H1 (cell line): ENCODE measurements around the gene MYO1G. TPM values are rescaled to one million over a fixed set of nuclear protein-coding genes. Genes with fewer than 3 reads are reported as not detected.

Experiments
- CTCF ChIA-PET: fragments of 300-600 bp; sonication (Branson Sonifier 250); formaldehyde crosslinking; loops from one replicate; lab custom pipeline; 2021; ENCODE audit not compliant: partially characterized antibody; lab: Charles Lee
- POLR2A ChIA-PET: fragments of 300-600 bp; sonication (Branson Sonifier 250); formaldehyde crosslinking; loops from one replicate; lab custom pipeline; 2021; ENCODE audit warnings: inconsistent platforms; ENCODE audit not compliant: partially characterized antibody; lab: Charles Lee
- DNase-seq, 2 experiments: peaks; one replicate each; pipeline versions ENCODE4 v3.0.0 to v3.0.0-alpha.2; 2010 to 2022; ENCODE audit warnings: low spot score in 2 of 2, low read depth in 1 of 2, mixed read lengths in 1 of 2
- FAIRE-seq: peaks from 2 replicates; lab custom pipeline; 2011; peaks lifted over from hg19 to GRCh38; lab: Jason Lieb, UNC
- H2AFZ ChIP-seq: 2 replicates; pipeline ENCODE4 v1.8.1; 2012; ENCODE audit warnings: low read length, inconsistent platforms
- H2AK5ac ChIP-seq: 2 replicates; pipeline ENCODE4 v1.6.1; 2013; ENCODE audit warnings: low read depth, low read length
- H2BK120ac ChIP-seq: replicated peaks from 2 replicates; pipeline ENCODE3; 2013; ENCODE audit warnings: low read depth, low read length, inconsistent platforms
- H2BK12ac ChIP-seq: 2 replicates; pipeline ENCODE4 v1.6.1; 2013; ENCODE audit warnings: low read depth, low read length
- H2BK15ac ChIP-seq: 2 replicates; pipeline ENCODE4 v1.6.1; 2013; ENCODE audit warnings: low read length
- H2BK20ac ChIP-seq: 2 replicates; pipeline ENCODE4 v1.6.1; 2013; ENCODE audit warnings: low read length
- H2BK5ac ChIP-seq: 2 replicates; pipeline ENCODE4 v1.6.1; 2013; ENCODE audit warnings: low read depth, low read length
- H3K14ac ChIP-seq: 2 replicates; pipeline ENCODE4 v1.6.1; 2013; ENCODE audit warnings: inconsistent platforms; ENCODE audit not compliant: insufficient read length
- H3K18ac ChIP-seq: 2 replicates; pipeline ENCODE4 v1.6.1; 2013; ENCODE audit warnings: low read length; ENCODE audit errors: extremely low read depth
- H3K23ac ChIP-seq: 2 replicates; pipeline ENCODE4 v1.6.1; 2013; ENCODE audit warnings: inconsistent platforms; ENCODE audit not compliant: insufficient read length
- H3K23me2 ChIP-seq: 2 replicates; pipeline ENCODE4 v1.6.1; 2013; ENCODE audit warnings: low read depth, low read length
- H3K27ac ChIP-seq: 2 replicates; pipeline ENCODE4 v1.6.1; 2011; ENCODE audit warnings: low read depth, low read length, inconsistent platforms
- H3K27me3 ChIP-seq, 4 experiments: replicated peaks in 1 of 4; 1 replicate in 1 of 4; 2 replicates in 3 of 4; pipeline versions ENCODE4 v1.6.1 to v1.8.1; 2011 to 2013; ENCODE audit warnings: low read length in 3 of 4, mild to moderate bottlenecking in 3 of 4, inconsistent platforms in 2 of 4, mixed read lengths in 2 of 4, moderate library complexity in 1 of 4; ENCODE audit not compliant: control insufficient read depth in 3 of 4, insufficient read depth in 3 of 4; ENCODE audit errors: extremely low read depth in 1 of 4
- H3K36me3 ChIP-seq, 4 experiments: 2 replicates each; pipeline versions ENCODE4 v1.6.1 to v1.8.1; 2011 to 2013; ENCODE audit warnings: mild to moderate bottlenecking in 4 of 4, low read length in 3 of 4, moderate library complexity in 2 of 4, control low read depth in 1 of 4, inconsistent platforms in 1 of 4; ENCODE audit not compliant: insufficient read depth in 4 of 4, control insufficient read depth in 2 of 4
- H3K4ac ChIP-seq: replicated peaks from 2 replicates; pipeline ENCODE3; 2013; ENCODE audit warnings: low read length, low read depth, mixed read lengths, inconsistent platforms; ENCODE audit not compliant: insufficient read length
- H3K4me1 ChIP-seq, 4 experiments: replicated peaks in 1 of 4; 1 replicate in 1 of 4; 2 replicates in 3 of 4; pipeline versions ENCODE4 v1.6.1 to v1.8.1; 2011 to 2013; ENCODE audit warnings: low read length in 3 of 4, inconsistent platforms in 2 of 4, mixed read lengths in 1 of 4; ENCODE audit not compliant: insufficient read depth in 4 of 4, control insufficient read depth in 3 of 4
- H3K4me2 ChIP-seq, 2 experiments: 2 replicates each; pipeline versions ENCODE4 v1.6.1 to v1.8.1; 2011 to 2013; ENCODE audit warnings: low read depth in 2 of 2, low read length in 2 of 2, control low read depth in 1 of 2, inconsistent platforms in 1 of 2, mild to moderate bottlenecking in 1 of 2; ENCODE audit not compliant: insufficient read depth in 1 of 2
- H3K4me3 ChIP-seq, 4 experiments: fragments of 200-600, 300-600 bp in 1 of 4; sonication (generic), shearing (Covaris generic), sonication (Bioruptor Twin) in 1 of 4; 2 replicates each; pipeline versions ENCODE4 v1.5.1 to v1.8.1; 2011 to 2016; ENCODE audit warnings: low read length in 4 of 4, low read depth in 3 of 4, control low read depth in 2 of 4, inconsistent platforms in 2 of 4, mild to moderate bottlenecking in 2 of 4, mixed read lengths in 1 of 4, moderate library complexity in 1 of 4; ENCODE audit not compliant: insufficient read depth in 2 of 4; ENCODE audit errors: extremely low read depth in 1 of 4
- H3K56ac ChIP-seq: replicated peaks from 2 replicates; pipeline ENCODE3; 2013; ENCODE audit warnings: low read depth, mild to moderate bottlenecking, mixed read lengths, low read length, inconsistent platforms; ENCODE audit not compliant: insufficient read length
- H3K79me1 ChIP-seq: 2 replicates; pipeline ENCODE4 v1.6.1; 2013; ENCODE audit warnings: low read depth, low read length, control low read depth
- H3K79me2 ChIP-seq, 2 experiments: 2 replicates each; pipeline versions ENCODE4 v1.6.1 to v1.8.1; 2012 to 2013; ENCODE audit warnings: low read length in 2 of 2, mild to moderate bottlenecking in 2 of 2, inconsistent platforms in 1 of 2; ENCODE audit not compliant: insufficient read depth in 2 of 2, control insufficient read depth in 1 of 2
- H3K9ac ChIP-seq, 4 experiments: replicated peaks in 1 of 4; 1 replicate in 1 of 4; 2 replicates in 3 of 4; pipeline versions ENCODE4 v1.6.1 to v1.8.1; 2011 to 2013; ENCODE audit warnings: low read depth in 3 of 4, low read length in 3 of 4, control low read depth in 2 of 4, mild to moderate bottlenecking in 2 of 4, moderate library complexity in 2 of 4, inconsistent platforms in 1 of 4; ENCODE audit errors: extremely low read depth in 1 of 4
- H3K9me3 ChIP-seq, 2 experiments: 2 replicates each; pipeline versions ENCODE4 v1.6.1 to v1.8.1; 2012 to 2013; ENCODE audit warnings: mild to moderate bottlenecking in 2 of 2, moderate library complexity in 2 of 2, control low read depth in 1 of 2, inconsistent platforms in 1 of 2, low read depth in 1 of 2, low read length in 1 of 2, mixed read lengths in 1 of 2; ENCODE audit not compliant: insufficient read depth in 2 of 2
- H4K20me1 ChIP-seq, 2 experiments: replicated peaks in 1 of 2; 2 replicates each; pipeline versions ENCODE3 to v1.8.1; 2011 to 2013; ENCODE audit warnings: inconsistent platforms in 2 of 2, low read length in 2 of 2, mild to moderate bottlenecking in 1 of 2; ENCODE audit not compliant: insufficient read depth in 2 of 2, control insufficient read depth in 1 of 2
- H4K5ac ChIP-seq: 2 replicates; pipeline ENCODE4 v1.6.1; 2013; ENCODE audit warnings: low read length, low read depth, mixed read lengths, inconsistent platforms; ENCODE audit not compliant: insufficient read length
- H4K8ac ChIP-seq: 2 replicates; pipeline ENCODE4 v1.8.0; 2013; ENCODE audit warnings: mild to moderate bottlenecking, moderate library complexity, low read length, inconsistent platforms; ENCODE audit not compliant: insufficient read depth; ENCODE audit errors: extremely low read depth
- H4K91ac ChIP-seq: replicated peaks from 2 replicates; pipeline ENCODE3; 2013; ENCODE audit warnings: low read length, mixed read lengths, inconsistent platforms; ENCODE audit not compliant: insufficient read length
- ASH2L ChIP-seq: fragments of 200-600, 300-600 bp; sonication (generic); IDR thresholded peaks from one replicate; pipeline ENCODE4 v1.7.1; 2017; ENCODE audit warnings: low read length
- E2F6 ChIP-seq: IDR thresholded peaks from 2 replicates; pipeline ENCODE4 v1.6.1; 2012; ENCODE audit warnings: inconsistent platforms
- FOSL1 ChIP-seq: IDR thresholded peaks from 2 replicates; pipeline ENCODE4 v1.6.1; 2011; ENCODE audit warnings: mild to moderate bottlenecking, low read depth, low read length, moderate library complexity; ENCODE audit not compliant: insufficient read depth
- MAFK ChIP-seq: IDR thresholded peaks from 2 replicates; pipeline ENCODE4 v1.6.1; 2012; ENCODE audit warnings: low read depth, mild to moderate bottlenecking, improper control_type of control experiment, low read length
- PHF8 ChIP-seq: fragments of 200-600 bp; sonication (generic); conservative IDR thresholded peaks from 2 replicates; pipeline ENCODE4 v1.7.1; 2012; ENCODE audit warnings: low read depth, mild to moderate bottlenecking, inconsistent platforms, low read length, moderate library complexity
- RAD21 ChIP-seq, 2 experiments: IDR thresholded peaks in 1 of 2; conservative IDR thresholded peaks in 1 of 2; 2 replicates each; pipeline ENCODE4 v1.6.1; 2011; ENCODE audit warnings: low read depth in 2 of 2, low read length in 2 of 2, improper control_type of control experiment in 1 of 2, inconsistent platforms in 1 of 2, mild to moderate bottlenecking in 1 of 2, moderate library complexity in 1 of 2
- TAF1 ChIP-seq: IDR thresholded peaks from 2 replicates; pipeline ENCODE4 v1.6.1; 2011; ENCODE audit warnings: mild to moderate bottlenecking, low read depth, low read length
- TAF7 ChIP-seq: optimal IDR thresholded peaks from 2 replicates; pipeline ENCODE3; 2011; ENCODE audit warnings: low read depth, mild to moderate bottlenecking, inconsistent platforms, low read length, moderate library complexity, borderline replicate concordance
- WGBS, 2 experiments: shearing (Covaris generic) in 1 of 2; methylation state at CpG; one replicate each; pipeline versions ENCODE4 v1.1.6 to v1.1.7; 2013 to 2015; ENCODE audit warnings: low lambda C conversion rate in 2 of 2, mixed read lengths in 2 of 2, inconsistent platforms in 1 of 2, low coverage in 1 of 2, missing lambda C conversion rate in 1 of 2; ENCODE audit not compliant: insufficient replicate concordance in 2 of 2, insufficient coverage in 1 of 2, insufficient read length in 1 of 2; ENCODE audit errors: extremely low coverage in 1 of 2, missing lambda C conversion rate in 1 of 2; 5-methylcytosine and 5-hydroxymethylcytosine counted together
- polyA plus RNA-seq, 7 experiments: library from polyadenylated mRNA; depleted of rRNA in 3 of 7; stranded (reverse) in 5 of 7; unstranded in 2 of 7; fragments of >200 nt in 5 of 7; fragments of 200-250 nt in 2 of 7; gene quantifications; 1 replicate in 5 of 7; 2 replicates in 1 of 7; 4 replicates in 1 of 7; pipeline versions ENCODE4 v1.2.1 to v1.2.3, GENCODE V29; 2011 to 2013; ENCODE audit warnings: missing spikeins in 2 of 7, mixed read lengths in 2 of 7
- total RNA-seq: library from RNA; stranded (reverse); fragmentation: NEBNext Ultra II Directional; extraction: Animal tissue kit (Norgen Biotek cat#: 25700); gene quantifications from 2 replicates; pipeline ENCODE4 v1.2.1, GENCODE V29; 2021

The MYO1G gene
- total and polyA plus RNA-seq, 2 of the 8 experiments (the other 6 are each of a cell fraction or from before 2014, with no cell fraction given): 0.08 to 0.19 TPM

GRCh38 chr7:44953156-44953555 lies 25.7 kb downstream of the MYO1G start:
- H4K91ac ChIP-seq: no peak overlapping the region
- H3K56ac ChIP-seq: no peak overlapping the region
- no peak overlapping the region for H2BK15ac ChIP-seq
- no peak overlapping the region for H4K5ac ChIP-seq
- H3K23me2 ChIP-seq: peaks cover 2% of the 10 kb centered on the region; the same call in 1 of the 2 replicates
- no peak overlapping the region for H3K27ac ChIP-seq
- no peak overlapping the region for H3K4ac ChIP-seq
- H4K8ac ChIP-seq: no peak overlapping the region
- H2BK120ac ChIP-seq: no peak overlapping the region
- no peak overlapping the region for H3K23ac ChIP-seq
- no peak overlapping the region for H2AFZ ChIP-seq
- no peak overlapping the region; the same call in 1 of the 2 replicates for H2BK5ac ChIP-seq
- no peaks in the 10 kb centered on the region for H4K20me1 ChIP-seq
- no peak for DNase-seq
- FAIRE-seq: no peak
- H2BK20ac ChIP-seq: no peak overlapping the region
- WGBS, 2 experiments: 80% methylated on average over 2 of the region's 2 CpGs; no CpG with 5 or more reads in 1 of the 2 experiments
- no peaks in the 10 kb centered on the region for H3K4me1 ChIP-seq
- CTCF ChIA-PET: interaction anchor here (1.4 kb wide), 1 partner anchor 19 kb away, joined by 3 read pairs; no protein-coding TSS in a partner anchor
- H3K36me3 ChIP-seq: no peaks in the 10 kb centered on the region
- H2AK5ac ChIP-seq: no peak overlapping the region
- no peak overlapping the region for H3K9ac ChIP-seq
- POLR2A ChIA-PET: no interaction called here
- no peaks in the 10 kb centered on the region for H3K27me3 ChIP-seq
- no peak overlapping the region for H3K4me3 ChIP-seq
- H3K79me1 ChIP-seq: no peaks in the 10 kb centered on the region
- no peak overlapping the region for H3K4me2 ChIP-seq
- H3K18ac ChIP-seq: no peak overlapping the region
- H3K9me3 ChIP-seq: no peaks in the 10 kb centered on the region
- TF ChIP-seq TAF7: no peak
- TF ChIP-seq TAF1: no peak
- no peak for TF ChIP-seq ASH2L
- no peak for TF ChIP-seq E2F6
- no peak for TF ChIP-seq PHF8
- TF ChIP-seq MAFK: no peak
- no peak for TF ChIP-seq FOSL1
- no peak for TF ChIP-seq RAD21 (IDR thresholded peaks at IDR 0.05 in 1 of 2, conservative IDR thresholded peaks at IDR 0.05 in 1 of 2; ENCODE audit: low read depth in 2 of 2, low read length in 2 of 2)
- TF ChIP-seq, all 59 proteins: peak for 0
- Histone ChIP-seq H2BK12ac (no peak overlapping the region), H3K79me2 (no peaks in the 10 kb centered on the region), H3K14ac (no peak overlapping the region)
